IPS-15b (cell line): Measurements from ENCODE around the gene HTRA3.

ENCODE experiments used
- H3K27me3 ChIP-seq: one replicate; pipeline ENCODE4 v1.6.1; 2013; ENCODE audit warnings: low read length; ENCODE audit not compliant: control insufficient read depth, insufficient read depth
- H3K36me3 ChIP-seq: one replicate; pipeline ENCODE4 v1.6.1; 2013; ENCODE audit warnings: low read length; ENCODE audit not compliant: control insufficient read depth, insufficient read depth
- H3K4me1 ChIP-seq: one replicate; pipeline ENCODE4 v1.6.1; 2013; ENCODE audit warnings: mild to moderate bottlenecking, low read length; ENCODE audit not compliant: control insufficient read depth, insufficient read depth
- H3K4me3 ChIP-seq: one replicate; pipeline ENCODE4 v1.5.1; 2013; ENCODE audit warnings: low read depth, low read length
- H3K9ac ChIP-seq: one replicate; pipeline ENCODE4 v1.6.1; 2013; ENCODE audit warnings: low read depth, mild to moderate bottlenecking, low read length
- H3K9me3 ChIP-seq: one replicate; pipeline ENCODE4 v1.6.1; 2013; ENCODE audit warnings: mild to moderate bottlenecking, low read length; ENCODE audit not compliant: control insufficient read depth, insufficient read depth

The HTRA3 gene

DNA sequence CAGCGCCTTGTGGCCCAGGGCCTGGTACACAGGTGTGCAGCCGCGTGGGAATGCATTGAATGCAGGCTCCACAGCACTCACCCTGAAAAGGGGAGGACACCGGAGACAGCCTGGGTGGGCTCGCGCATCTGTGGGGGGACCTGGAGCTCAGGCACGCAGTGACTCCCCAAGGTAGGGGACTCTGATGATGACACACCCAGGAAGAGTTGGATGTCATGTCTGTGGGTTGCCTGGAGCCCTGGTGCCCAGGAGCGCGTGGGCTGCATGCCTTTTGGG lies 32.7 kb upstream of the HTRA3 start:
- Histone ChIP-seq H3K4me3 (no peak overlapping the region), H3K4me1 (peaks cover 2% of the 10 kb centered on the region), H3K9ac (no peak overlapping the region), H3K36me3 (peaks cover 4% of the 10 kb centered on the region), H3K27me3 (no peaks in the 10 kb centered on the region), H3K9me3 (no peaks in the 10 kb centered on the region)

DNA sequence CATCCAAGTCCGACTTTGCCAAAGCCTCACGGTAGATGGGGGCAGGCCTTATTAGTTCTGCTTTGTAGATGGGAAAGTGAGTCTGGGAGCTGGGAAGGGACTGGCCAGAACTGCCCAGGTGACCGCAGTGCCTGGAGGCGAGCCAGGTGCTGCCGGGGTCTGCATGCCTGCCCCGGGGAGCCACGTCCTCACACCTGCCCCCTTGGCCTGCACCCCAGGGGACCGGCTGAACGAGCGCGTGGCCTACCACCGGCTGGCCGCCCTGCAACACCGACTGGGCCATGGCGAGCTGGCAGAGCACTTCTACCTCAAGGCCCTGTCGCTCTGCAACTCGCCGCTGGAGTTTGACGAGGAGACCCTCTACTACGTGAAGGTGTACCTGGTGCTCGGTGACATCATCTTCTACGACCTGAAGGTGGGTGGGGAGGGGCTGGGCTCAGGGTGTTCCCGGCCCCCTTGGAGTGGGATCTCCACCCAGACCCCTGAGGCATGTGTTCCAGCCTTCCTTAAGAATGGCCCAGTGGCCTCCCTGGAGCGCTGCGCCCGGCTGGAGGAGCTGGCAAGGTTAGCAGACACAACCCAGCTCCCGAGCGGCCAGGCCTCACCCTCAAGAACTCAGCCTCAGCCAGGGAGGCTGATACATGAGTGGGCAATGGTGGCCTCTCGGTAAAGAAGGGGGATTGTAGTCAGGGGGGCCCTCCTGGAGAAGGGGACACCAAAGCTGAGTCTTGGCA lies 32.1 kb upstream of the HTRA3 start:
- Histone ChIP-seq H3K4me3 (no peak overlapping the region), H3K9me3 (no peaks in the 10 kb centered on the region), H3K27me3 (no peaks in the 10 kb centered on the region), H3K4me1 (peaks cover 2% of the 10 kb centered on the region), H3K36me3 (peaks cover 4% of the 10 kb centered on the region), H3K9ac (no peak overlapping the region)

GRCh38 chr4:8238036-8238511 lies 31.5 kb upstream of the HTRA3 start:
- peaks cover 2% of the 10 kb centered on the region for H3K4me1 ChIP-seq
- no peaks in the 10 kb centered on the region for H3K27me3 ChIP-seq
- no peak overlapping the region for H3K4me3 ChIP-seq
- H3K9me3 ChIP-seq: no peaks in the 10 kb centered on the region
- no peak overlapping the region for H3K9ac ChIP-seq
- H3K36me3 ChIP-seq: peaks cover 4% of the 10 kb centered on the region

GRCh38 chr4:8238515-8239053 lies 31.0 kb upstream of the HTRA3 start:
- no peak overlapping the region for H3K4me3 ChIP-seq
- peaks cover 2% of the 10 kb centered on the region for H3K4me1 ChIP-seq
- H3K27me3 ChIP-seq: no peaks in the 10 kb centered on the region
- H3K9me3 ChIP-seq: no peaks in the 10 kb centered on the region
- no peak overlapping the region for H3K9ac ChIP-seq
- H3K36me3 ChIP-seq: peaks cover 4% of the 10 kb centered on the region

- H3K9me3 ChIP-seq: no peaks in the 10 kb centered on the region
- peaks cover 4% of the 10 kb centered on the region for H3K36me3 ChIP-seq
- H3K27me3 ChIP-seq: no peaks in the 10 kb centered on the region
- peaks cover 2% of the 10 kb centered on the region for H3K4me1 ChIP-seq
- no peak overlapping the region for H3K4me3 ChIP-seq
- H3K9ac ChIP-seq: no peak overlapping the region
These were observed 30.3 kb upstream of the HTRA3 start for GRCh38 chr4:8239226-8239625.

DNA sequence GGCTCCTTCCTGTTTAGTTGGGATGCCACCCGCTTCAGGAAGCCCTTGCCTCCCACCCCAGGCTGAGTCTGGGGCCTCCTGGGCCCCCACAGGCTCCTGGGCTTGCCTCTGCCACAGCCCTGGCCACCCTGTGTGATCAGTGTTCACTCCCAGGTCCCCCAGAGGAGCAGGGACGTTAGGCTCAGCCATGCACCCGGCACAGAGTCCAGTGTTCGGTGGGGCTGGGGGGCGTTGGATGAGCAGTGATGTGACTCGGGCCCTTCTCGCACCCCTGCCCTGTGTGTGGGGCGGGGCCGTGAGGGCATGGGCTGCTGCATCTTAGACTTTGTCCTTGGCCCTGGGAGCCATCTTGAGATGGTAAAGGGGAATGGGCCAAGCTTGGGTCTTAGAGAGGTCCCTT lies 29.9 kb upstream of the HTRA3 start:
- no peaks in the 10 kb centered on the region for H3K27me3 ChIP-seq
- peaks cover 4% of the 10 kb centered on the region for H3K36me3 ChIP-seq
- peaks cover 2% of the 10 kb centered on the region for H3K4me1 ChIP-seq
- no peaks in the 10 kb centered on the region for H3K9me3 ChIP-seq
- H3K9ac ChIP-seq: no peak overlapping the region
- H3K4me3 ChIP-seq: no peak overlapping the region

DNA sequence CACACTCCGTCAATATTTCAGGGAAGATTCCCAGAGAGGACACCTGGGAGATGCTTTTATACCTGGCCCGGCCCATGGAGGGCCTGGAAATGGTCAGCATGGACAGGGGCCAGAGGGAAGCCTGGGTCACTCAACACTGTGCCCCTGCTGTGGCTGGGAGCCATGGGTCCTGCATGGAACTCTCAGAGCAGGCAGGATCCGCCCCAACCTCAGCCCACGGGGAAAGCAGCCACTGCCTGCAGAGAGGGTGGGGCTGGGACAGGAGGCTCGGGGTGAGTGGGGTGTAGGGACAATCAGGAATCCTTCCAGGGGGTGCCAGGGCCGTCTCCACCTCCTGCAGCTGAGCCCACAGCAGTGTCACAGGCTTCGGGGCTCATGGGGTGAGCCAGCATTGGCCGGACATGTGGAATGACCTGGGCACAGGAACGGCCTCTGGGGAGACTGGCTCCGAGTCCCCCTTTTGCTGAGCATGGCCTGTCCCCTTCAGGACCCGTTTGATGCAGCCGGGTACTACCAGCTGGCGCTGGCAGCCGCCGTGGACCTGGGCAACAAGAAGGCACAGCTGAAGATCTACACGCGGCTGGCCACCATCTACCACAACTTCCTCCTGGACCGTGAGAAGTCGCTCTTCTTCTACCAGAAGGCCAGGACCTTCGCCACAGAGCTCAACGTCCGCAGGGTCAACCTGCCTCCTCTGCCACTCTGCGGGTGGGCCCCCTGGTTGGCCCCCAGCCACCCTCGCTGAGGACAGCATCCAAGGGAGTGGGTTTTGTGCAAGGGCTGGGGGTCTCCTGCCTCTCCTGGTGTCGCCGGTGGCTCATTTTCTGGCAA lies 29.1 kb upstream of the HTRA3 start:
- no peak overlapping the region for H3K9ac ChIP-seq
- H3K27me3 ChIP-seq: no peaks in the 10 kb centered on the region
- no peaks in the 10 kb centered on the region for H3K9me3 ChIP-seq
- peaks cover 2% of the 10 kb centered on the region for H3K4me1 ChIP-seq
- H3K36me3 ChIP-seq: peaks cover 4% of the 10 kb centered on the region
- H3K4me3 ChIP-seq: no peak overlapping the region

GRCh38 chr4:8241211-8241779 lies 28.3 kb upstream of the HTRA3 start:
- Histone ChIP-seq H3K36me3 (peaks cover 4% of the 10 kb centered on the region), H3K27me3 (no peaks in the 10 kb centered on the region), H3K4me1 (peaks cover 2% of the 10 kb centered on the region), H3K9me3 (no peaks in the 10 kb centered on the region), H3K9ac (no peak overlapping the region), H3K4me3 (no peak overlapping the region)

GRCh38 chr4:8241895-8242696 lies 27.5 kb upstream of the HTRA3 start:
- H3K9ac ChIP-seq: no peak overlapping the region
- no peaks in the 10 kb centered on the region for H3K27me3 ChIP-seq
- H3K36me3 ChIP-seq: peaks cover 4% of the 10 kb centered on the region
- no peaks in the 10 kb centered on the region for H3K9me3 ChIP-seq
- peaks cover 2% of the 10 kb centered on the region for H3K4me1 ChIP-seq
- no peak overlapping the region for H3K4me3 ChIP-seq

DNA sequence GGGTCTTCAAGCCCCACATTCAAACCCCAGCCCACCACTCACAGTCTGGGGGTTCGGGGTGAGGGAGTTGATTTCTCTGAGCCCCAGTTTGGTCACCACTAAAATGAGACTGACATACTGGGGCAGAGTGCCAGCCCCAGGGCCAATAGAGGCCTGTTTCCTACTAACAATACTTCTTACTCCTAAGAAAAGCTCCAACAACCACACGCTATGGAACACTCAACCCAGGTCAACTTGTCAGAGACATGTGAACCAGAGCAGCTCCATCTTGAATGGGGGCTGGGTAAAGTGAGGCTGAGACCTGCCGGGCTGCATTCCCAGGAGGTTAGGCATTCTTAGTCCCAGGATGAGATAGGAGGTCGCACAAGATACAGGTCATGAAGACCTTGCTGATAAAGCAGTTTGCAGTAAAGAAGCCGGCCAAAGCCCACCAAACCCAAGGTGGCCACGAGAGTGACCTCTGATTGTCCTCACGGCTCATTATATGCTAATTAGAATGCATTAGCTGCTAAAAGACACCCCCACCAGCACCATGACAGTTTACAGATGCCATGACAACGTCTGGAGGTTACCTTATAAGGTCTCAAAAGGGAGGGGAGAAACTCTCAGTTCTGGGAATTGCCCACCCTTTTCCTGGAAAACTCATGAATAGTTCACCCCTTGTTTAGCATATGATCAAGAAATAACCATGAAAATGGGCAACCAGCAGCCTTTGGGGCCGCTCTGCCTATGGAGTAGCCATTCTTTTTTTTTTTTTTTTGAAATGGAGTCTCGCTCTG lies 26.6 kb upstream of the HTRA3 start:
- Histone ChIP-seq H3K9ac (no peak overlapping the region), H3K36me3 (peaks cover 4% of the 10 kb centered on the region), H3K27me3 (no peaks in the 10 kb centered on the region), H3K4me1 (peaks cover 2% of the 10 kb centered on the region), H3K4me3 (no peak overlapping the region), H3K9me3 (no peaks in the 10 kb centered on the region)
